Measurements from ENCODE around the gene FXYD3. TPM values are rescaled to one million over a fixed set of nuclear protein-coding genes. Genes with fewer than 3 reads are reported as not detected.

The FXYD3 gene
- total RNA-seq, 1 donor from 2014 or later = not detected

GRCh38 chr19:35095667-35096368 lies 19.8 kb upstream of the FXYD3 start:
- Mint-ChIP-seq H3K9me3 (ENCODE audit: unreplicated experiment) (no peaks in the 10 kb centered on the region), H3K4me3 (ENCODE audit: unreplicated experiment) (no peak overlapping the region), H3K27ac (ENCODE audit: unreplicated experiment) (no peak overlapping the region), H3K36me3 (ENCODE audit: low read depth, unreplicated experiment) (no peaks in the 10 kb centered on the region), H3K27me3 (ENCODE audit: unreplicated experiment) (peaks cover 10% of the 10 kb centered on the region), H3K4me1 (ENCODE audit: unreplicated experiment) (no peaks in the 10 kb centered on the region)
- no peak for DNase-seq (ENCODE audit: low spot score)
- no peak for TF ChIP-seq CTCF (IDR thresholded peaks at IDR 0.05; ENCODE audit: unreplicated experiment)

- H3K36me3 Mint-ChIP-seq (ENCODE audit: low read depth, unreplicated experiment) = no peaks in the 10 kb centered on the region
- H3K27ac Mint-ChIP-seq (ENCODE audit: unreplicated experiment) = no peak overlapping the region
- H3K27me3 Mint-ChIP-seq (ENCODE audit: unreplicated experiment) = peaks cover 11% of the 10 kb centered on the region
- no peak for DNase-seq (ENCODE audit: low spot score)
- H3K4me1 Mint-ChIP-seq (ENCODE audit: unreplicated experiment) = no peaks in the 10 kb centered on the region
- TF ChIP-seq CTCF (IDR thresholded peaks at IDR 0.05; ENCODE audit: unreplicated experiment) = no peak
- H3K4me3 Mint-ChIP-seq (ENCODE audit: unreplicated experiment) = no peak overlapping the region
- no peaks in the 10 kb centered on the region for H3K9me3 Mint-ChIP-seq (ENCODE audit: unreplicated experiment)
Observed at GRCh38 chr19:35098413-35099049, 17.1 kb upstream of the FXYD3 start.

GRCh38 chr19:35099155-35099896 lies 16.3 kb upstream of the FXYD3 start:
- no peak for TF ChIP-seq CTCF (IDR thresholded peaks at IDR 0.05; ENCODE audit: unreplicated experiment)
- Mint-ChIP-seq H3K27me3 (ENCODE audit: unreplicated experiment) (peaks cover 16% of the 10 kb centered on the region), H3K27ac (ENCODE audit: unreplicated experiment) (no peak overlapping the region), H3K9me3 (ENCODE audit: unreplicated experiment) (no peaks in the 10 kb centered on the region), H3K36me3 (ENCODE audit: low read depth, unreplicated experiment) (no peaks in the 10 kb centered on the region), H3K4me3 (ENCODE audit: unreplicated experiment) (no peak overlapping the region), H3K4me1 (ENCODE audit: unreplicated experiment) (no peaks in the 10 kb centered on the region)
- DNase-seq (ENCODE audit: low spot score) = no peak

GRCh38 chr19:35099897-35100275 lies 15.7 kb upstream of the FXYD3 start:
- Mint-ChIP-seq H3K4me3 (ENCODE audit: unreplicated experiment) (no peak overlapping the region), H3K36me3 (ENCODE audit: low read depth, unreplicated experiment) (no peaks in the 10 kb centered on the region), H3K27ac (ENCODE audit: unreplicated experiment) (no peak overlapping the region), H3K27me3 (ENCODE audit: unreplicated experiment) (peaks cover 14% of the 10 kb centered on the region), H3K4me1 (ENCODE audit: unreplicated experiment) (no peaks in the 10 kb centered on the region), H3K9me3 (ENCODE audit: unreplicated experiment) (no peaks in the 10 kb centered on the region)
- DNase-seq (ENCODE audit: low spot score) = no peak
- TF ChIP-seq CTCF (IDR thresholded peaks at IDR 0.05; ENCODE audit: unreplicated experiment) = no peak
